Suprapubic skin (tissue), 4 donors: ENCODE results near the gene TOM1. TPM values are rescaled to one million over a fixed set of nuclear protein-coding genes. Genes with fewer than 3 reads are reported as not detected.

Source experiments
- DNase-seq, 2 donors: peaks; one replicate each; pipeline ENCODE4 v3.0.0-alpha.2; 2019; ENCODE audit warnings: low spot score in 2 of 2
- H3K27ac ChIP-seq: fragments of 200-600 bp; sonication (generic); one replicate; pipeline ENCODE4 v1.5.1; 2019
- H3K27me3 ChIP-seq: fragments of 200-600 bp; sonication (generic); one replicate; pipeline ENCODE4 v1.5.1; 2019
- H3K36me3 ChIP-seq: fragments of 200-600 bp; sonication (generic); one replicate; pipeline ENCODE4 v1.5.1; 2019
- H3K4me1 ChIP-seq: fragments of 200-600 bp; sonication (generic); one replicate; pipeline ENCODE4 v1.5.1; 2019
- H3K4me3 ChIP-seq: fragments of 200-600 bp; sonication (generic); one replicate; pipeline ENCODE4 v1.5.1; 2019; ENCODE audit warnings: mild to moderate bottlenecking
- H3K9me3 ChIP-seq: fragments of 200-600 bp; sonication (generic); one replicate; pipeline ENCODE4 v1.5.1; 2019
- EP300 ChIP-seq: sonication (generic); formaldehyde crosslinking; IDR thresholded peaks from one replicate; pipeline ENCODE4 v1.6.1; 2017; ENCODE audit warnings: antibody characterized with exemption
- POLR2A ChIP-seq, 2 donors: fragments of 450-650 bp; IDR thresholded peaks; one replicate each; pipeline ENCODE4 v1.6.1; 2017; ENCODE audit warnings: antibody characterized with exemption in 2 of 2, mild to moderate bottlenecking in 2 of 2, moderate library complexity in 2 of 2
- POLR2AphosphoS5 ChIP-seq, 3 donors: sonication (generic); formaldehyde crosslinking; IDR thresholded peaks; one replicate each; pipeline ENCODE4 v1.6.1; 2017; ENCODE audit warnings: antibody characterized with exemption in 3 of 3
- WGBS: methylation state at CpG from one replicate; pipeline ENCODE4 v1.1.5; 2018; 5-methylcytosine and 5-hydroxymethylcytosine counted together
- total RNA-seq, 4 donors: library from RNA; depleted of rRNA; stranded (reverse); fragments of >200 nt; gene quantifications; one replicate each; pipeline ENCODE4 v1.1.0, GENCODE V29; 2016
- TF ChIP-seq, protein P1 (sequence below), 2 donors: fragments of 200-600 bp in 1 of 2; fragments of 450-650 bp in 1 of 2; sonication (generic) in 1 of 2; IDR thresholded peaks; one replicate each; pipeline ENCODE4 v1.5.1; 2016 to 2019; ENCODE audit warnings: antibody characterized with exemption in 2 of 2, mild to moderate bottlenecking in 1 of 2, moderate library complexity in 1 of 2

TOM1 gene
- total RNA-seq, 4 donors from 2014 or later: 105 to 279 (median 130) TPM

DNA sequence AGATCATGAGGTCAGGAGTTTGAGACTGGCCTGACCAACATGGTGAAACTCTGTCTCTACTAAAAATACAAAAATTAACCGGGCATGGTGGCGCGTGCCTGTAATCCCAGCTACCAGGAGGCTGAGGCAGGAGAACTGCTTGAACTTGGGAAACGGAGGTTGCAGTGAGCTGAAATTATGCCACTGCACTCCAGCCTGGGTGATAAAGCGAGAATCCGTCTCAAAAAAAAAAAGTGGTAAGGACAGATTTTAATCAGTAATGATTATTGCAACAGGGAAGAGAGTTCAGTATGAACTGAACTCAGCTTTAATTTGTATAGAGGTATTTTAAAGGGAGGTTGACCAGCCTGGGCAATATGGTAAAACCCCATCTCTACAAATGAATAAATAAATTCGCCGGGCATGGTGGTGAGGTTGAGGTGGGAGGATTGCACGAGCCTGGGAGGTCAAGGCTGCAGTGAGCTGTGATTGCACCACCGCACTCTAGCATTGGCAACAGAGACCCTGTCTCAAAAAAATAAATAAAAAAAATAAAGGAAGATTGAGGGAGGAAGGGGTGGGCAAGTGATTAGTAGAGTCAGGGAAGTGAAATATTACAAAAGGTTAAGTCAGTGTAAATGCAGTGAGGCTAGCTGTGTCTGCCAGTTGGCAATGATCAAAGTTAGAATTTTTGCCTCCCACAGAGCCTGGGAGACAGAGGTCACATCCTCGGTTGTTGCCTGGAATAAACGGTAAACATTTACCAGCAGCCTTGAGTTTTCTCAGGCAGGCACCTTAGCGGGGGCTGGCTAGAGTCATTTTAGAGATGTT is 97.6 kb downstream of the TOM1 start:
- Histone ChIP-seq H3K4me3 (no peak overlapping the region), H3K9me3 (no peaks in the 10 kb centered on the region), H3K4me1 (peaks cover 18% of the 10 kb centered on the region), H3K27ac (no peak overlapping the region), H3K36me3 (peaks cover 9% of the 10 kb centered on the region), H3K27me3 (no peaks in the 10 kb centered on the region)
- no peak for DNase-seq
- TF ChIP-seq POLR2AphosphoS5 (IDR thresholded peaks at IDR 0.05): no peak
- TF ChIP-seq, protein P1, sequence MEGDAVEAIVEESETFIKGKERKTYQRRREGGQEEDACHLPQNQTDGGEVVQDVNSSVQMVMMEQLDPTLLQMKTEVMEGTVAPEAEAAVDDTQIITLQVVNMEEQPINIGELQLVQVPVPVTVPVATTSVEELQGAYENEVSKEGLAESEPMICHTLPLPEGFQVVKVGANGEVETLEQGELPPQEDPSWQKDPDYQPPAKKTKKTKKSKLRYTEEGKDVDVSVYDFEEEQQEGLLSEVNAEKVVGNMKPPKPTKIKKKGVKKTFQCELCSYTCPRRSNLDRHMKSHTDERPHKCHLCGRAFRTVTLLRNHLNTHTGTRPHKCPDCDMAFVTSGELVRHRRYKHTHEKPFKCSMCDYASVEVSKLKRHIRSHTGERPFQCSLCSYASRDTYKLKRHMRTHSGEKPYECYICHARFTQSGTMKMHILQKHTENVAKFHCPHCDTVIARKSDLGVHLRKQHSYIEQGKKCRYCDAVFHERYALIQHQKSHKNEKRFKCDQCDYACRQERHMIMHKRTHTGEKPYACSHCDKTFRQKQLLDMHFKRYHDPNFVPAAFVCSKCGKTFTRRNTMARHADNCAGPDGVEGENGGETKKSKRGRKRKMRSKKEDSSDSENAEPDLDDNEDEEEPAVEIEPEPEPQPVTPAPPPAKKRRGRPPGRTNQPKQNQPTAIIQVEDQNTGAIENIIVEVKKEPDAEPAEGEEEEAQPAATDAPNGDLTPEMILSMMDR (IDR thresholded peaks at IDR 0.05): no peak
- no peak for TF ChIP-seq EP300
- no peak for TF ChIP-seq POLR2A (IDR thresholded peaks at IDR 0.05)
- 78% methylated on average over 13 of the region's 13 CpGs for WGBS

Other genes with a start within 250 kb of the TOM1 start
- gene ISX, start 233.7 kb upstream of the TOM1 start, total RNA-seq: not detected
- gene HMGXB4, start 42.4 kb upstream of the TOM1 start, total RNA-seq: 10 to 100 TPM; 15.0 to 39.3 (median 20.3) TPM
- 10 to 100 TPM; 13.6 to 95.7 (median 61.8) TPM for gene HMOX1, start 81.2 kb downstream of the TOM1 start, total RNA-seq
- 10 to 100 TPM; 19.7 to 41.3 (median 32.6) TPM for gene MCM5, start 100.2 kb downstream of the TOM1 start, total RNA-seq
- gene RASD2, start 240.9 kb downstream of the TOM1 start, total RNA-seq: 1 to 10 TPM in 2 of 4 donors, under 1 TPM in 2; 0.89 to 1.7 (median 1.2) TPM